Measurements from ENCODE around the gene RAB21. TPM values are rescaled to one million over a fixed set of nuclear protein-coding genes. Genes with fewer than 3 reads are reported as not detected.

The RAB21 gene
- total RNA-seq, 4 donors from 2014 or later, result 12.6 to 25.7 (median 19.9) TPM

DNA sequence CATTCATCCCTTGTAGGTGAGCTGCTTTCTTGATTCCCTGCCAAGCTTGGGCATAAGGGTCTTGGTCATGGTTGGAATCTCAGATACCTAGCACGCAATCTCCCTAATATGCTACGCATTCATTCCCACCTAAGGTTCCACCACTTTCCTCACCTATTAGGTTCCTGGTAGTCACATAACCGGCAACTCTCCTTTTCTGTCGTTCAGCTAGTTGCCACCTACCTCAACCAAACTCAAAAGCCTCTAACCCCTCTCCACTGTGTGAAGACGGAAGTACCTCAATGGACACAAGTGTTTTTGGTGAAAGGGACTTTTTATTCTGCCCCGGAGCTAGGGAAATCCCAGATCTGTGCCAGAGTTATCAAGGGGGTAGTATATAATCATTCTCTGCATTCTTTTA lies 83.6 kb downstream of the RAB21 start:
- WGBS, 2 donors, result 87% methylated on average over 6 of the region's 6 CpGs
- peak overlapping the region in 1 of 4 donors; percentile 99 for H3K27ac ChIP-seq

DNA sequence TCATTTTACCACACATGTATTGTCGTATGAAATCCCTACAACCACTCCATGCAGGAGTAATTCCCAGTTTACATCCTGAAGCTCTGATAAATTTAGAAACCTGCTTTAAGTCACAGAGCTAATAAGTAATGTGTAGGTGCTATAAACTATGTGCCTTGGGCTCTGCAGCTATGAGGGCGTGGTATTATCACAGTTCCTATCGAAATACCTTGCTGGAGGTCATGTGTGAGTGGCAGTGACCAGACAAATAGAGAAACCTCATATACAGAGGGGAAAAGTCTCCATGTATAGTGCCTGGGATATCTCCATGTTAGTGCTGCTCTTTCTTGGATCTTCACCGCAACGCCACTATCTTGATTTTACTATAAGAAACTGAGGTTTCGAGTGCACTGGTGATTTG lies 84.0 kb downstream of the RAB21 start:
- peak overlapping the region; percentile 93 to 99 (median 98) for H3K27ac ChIP-seq
- no peaks in the 10 kb centered on the region for H3K27me3 ChIP-seq
- H3K4me3 ChIP-seq, result peak overlapping the region in 3 of 4 donors; percentile 78 to 89 (median 86)
- TF ChIP-seq POLR2A (IDR thresholded peaks at IDR 0.05) (no peak), EP300 (IDR thresholded peaks at IDR 0.05) (no peak)
- TF ChIP-seq, protein P1, sequence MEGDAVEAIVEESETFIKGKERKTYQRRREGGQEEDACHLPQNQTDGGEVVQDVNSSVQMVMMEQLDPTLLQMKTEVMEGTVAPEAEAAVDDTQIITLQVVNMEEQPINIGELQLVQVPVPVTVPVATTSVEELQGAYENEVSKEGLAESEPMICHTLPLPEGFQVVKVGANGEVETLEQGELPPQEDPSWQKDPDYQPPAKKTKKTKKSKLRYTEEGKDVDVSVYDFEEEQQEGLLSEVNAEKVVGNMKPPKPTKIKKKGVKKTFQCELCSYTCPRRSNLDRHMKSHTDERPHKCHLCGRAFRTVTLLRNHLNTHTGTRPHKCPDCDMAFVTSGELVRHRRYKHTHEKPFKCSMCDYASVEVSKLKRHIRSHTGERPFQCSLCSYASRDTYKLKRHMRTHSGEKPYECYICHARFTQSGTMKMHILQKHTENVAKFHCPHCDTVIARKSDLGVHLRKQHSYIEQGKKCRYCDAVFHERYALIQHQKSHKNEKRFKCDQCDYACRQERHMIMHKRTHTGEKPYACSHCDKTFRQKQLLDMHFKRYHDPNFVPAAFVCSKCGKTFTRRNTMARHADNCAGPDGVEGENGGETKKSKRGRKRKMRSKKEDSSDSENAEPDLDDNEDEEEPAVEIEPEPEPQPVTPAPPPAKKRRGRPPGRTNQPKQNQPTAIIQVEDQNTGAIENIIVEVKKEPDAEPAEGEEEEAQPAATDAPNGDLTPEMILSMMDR (IDR thresholded peaks at IDR 0.05), result no peak
- H3K36me3 ChIP-seq, result no peaks in the 10 kb centered on the region
- peaks cover 2 to 33% (median 24%) of the 10 kb centered on the region in 4 donors for H3K4me1 ChIP-seq
- no peak for DNase-seq (ENCODE audit: low spot score in 2 of 2)
- 97 to 98% methylated on average over 6 of the region's 6 CpGs for WGBS, 2 donors
- no peaks in the 10 kb centered on the region for H3K9me3 ChIP-seq

More for the DNA sequence above, 83.6 kb downstream of the RAB21 start:
- TF ChIP-seq EP300 (IDR thresholded peaks at IDR 0.05) (no peak), POLR2A (IDR thresholded peaks at IDR 0.05) (no peak)
- TF ChIP-seq, protein P1 (IDR thresholded peaks at IDR 0.05), result no peak
- no peak for DNase-seq (ENCODE audit: low spot score in 2 of 2)
- H3K9me3 ChIP-seq, result no peaks in the 10 kb centered on the region
- peaks cover 2 to 31% (median 23%) of the 10 kb centered on the region in 4 donors for H3K4me1 ChIP-seq
- H3K4me3 ChIP-seq, result no peak overlapping the region
- H3K36me3 ChIP-seq, result no peaks in the 10 kb centered on the region
- no peaks in the 10 kb centered on the region for H3K27me3 ChIP-seq

DNA sequence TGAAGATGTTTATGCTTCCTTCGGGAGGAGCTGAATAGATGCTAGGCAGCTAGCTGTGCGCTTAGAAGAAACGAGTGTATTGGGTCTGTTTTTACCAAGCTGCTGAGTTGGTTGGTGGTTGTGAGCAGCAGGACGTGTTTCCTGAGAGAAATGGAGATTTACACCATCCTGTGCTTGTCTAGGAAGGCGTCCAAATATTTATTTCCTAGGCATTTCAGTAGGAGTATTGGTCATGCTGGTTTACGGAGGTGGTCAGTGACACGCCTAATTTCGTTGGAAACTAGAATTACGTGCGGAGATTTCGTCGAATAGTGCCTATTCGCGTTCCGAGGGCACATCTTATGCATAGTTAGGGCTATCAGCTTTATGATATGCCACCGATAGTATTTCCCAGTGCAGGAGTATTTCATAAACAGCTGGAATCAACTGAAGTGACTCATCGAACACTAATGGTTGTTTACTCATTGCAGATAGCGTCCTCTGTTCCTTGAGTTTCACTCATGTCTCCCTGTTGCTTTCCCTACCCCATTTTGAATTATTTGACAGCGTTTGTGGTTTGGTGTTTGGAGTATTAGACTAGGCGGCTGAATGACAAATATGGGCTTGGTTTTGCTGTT lies 85.7 kb downstream of the RAB21 start:
- WGBS, 2 donors, result 1 to 2% methylated on average over 20 of the region's 20 CpGs
- H3K27me3 ChIP-seq, result no peaks in the 10 kb centered on the region
- no peaks in the 10 kb centered on the region for H3K36me3 ChIP-seq
- no peak for TF ChIP-seq EP300 (IDR thresholded peaks at IDR 0.05)
- TF ChIP-seq POLR2A (IDR thresholded peaks at IDR 0.05), result no peak
- TF ChIP-seq, protein P1 (IDR thresholded peaks at IDR 0.05), result no peak
- DNase-seq (ENCODE audit: low spot score in 2 of 2), result peak in 1 of 2 donors; percentile 11
- H3K27ac ChIP-seq, result peak overlapping the region; percentile 93 to 99 (median 98)
- H3K4me1 ChIP-seq, result peaks cover 2 to 50% (median 24%) of the 10 kb centered on the region in 4 donors
- H3K9me3 ChIP-seq, result no peaks in the 10 kb centered on the region
- peak overlapping the region; percentile 64 to 89 (median 82) for H3K4me3 ChIP-seq

DNA sequence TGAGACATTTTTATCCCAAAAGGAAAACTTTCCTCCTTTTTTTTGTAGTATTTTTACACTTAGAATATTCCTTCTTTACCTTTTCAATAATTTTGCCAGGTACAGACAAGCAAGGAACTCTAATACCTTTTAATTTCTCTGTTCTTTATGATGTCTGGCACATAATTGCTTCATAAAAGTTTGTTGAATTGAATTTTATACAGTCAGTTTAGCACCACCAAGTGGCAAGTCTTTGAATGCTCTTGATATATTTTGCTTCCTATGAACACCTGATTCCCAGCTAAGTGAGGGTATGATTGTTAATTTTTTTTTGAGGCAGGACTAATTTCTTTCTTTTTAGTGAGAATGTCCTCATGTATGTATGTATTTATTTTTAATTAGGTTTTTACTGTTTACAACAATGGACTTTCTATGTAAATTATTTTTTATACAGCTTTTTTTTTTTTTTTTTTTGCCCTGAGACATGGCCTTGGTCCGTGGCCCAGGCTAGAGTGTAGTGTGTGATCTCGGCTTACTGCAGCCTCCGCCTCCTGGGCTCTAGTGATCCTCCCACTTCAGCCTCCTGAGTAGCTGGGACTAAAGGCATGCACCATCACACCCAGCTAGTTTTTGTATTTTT lies 91.8 kb downstream of the RAB21 start:
- peaks cover 0 to 82% (median 16%) of the 10 kb centered on the region in 4 donors for H3K4me1 ChIP-seq
- no peak for TF ChIP-seq EP300 (IDR thresholded peaks at IDR 0.05)
- TF ChIP-seq, protein P1 (IDR thresholded peaks at IDR 0.05), result peak in 3 of 5 experiments; percentile 25 to 33 (median 27)
- WGBS, 2 donors, result 71 to 82% methylated on average over 3 of the region's 3 CpGs

DNA sequence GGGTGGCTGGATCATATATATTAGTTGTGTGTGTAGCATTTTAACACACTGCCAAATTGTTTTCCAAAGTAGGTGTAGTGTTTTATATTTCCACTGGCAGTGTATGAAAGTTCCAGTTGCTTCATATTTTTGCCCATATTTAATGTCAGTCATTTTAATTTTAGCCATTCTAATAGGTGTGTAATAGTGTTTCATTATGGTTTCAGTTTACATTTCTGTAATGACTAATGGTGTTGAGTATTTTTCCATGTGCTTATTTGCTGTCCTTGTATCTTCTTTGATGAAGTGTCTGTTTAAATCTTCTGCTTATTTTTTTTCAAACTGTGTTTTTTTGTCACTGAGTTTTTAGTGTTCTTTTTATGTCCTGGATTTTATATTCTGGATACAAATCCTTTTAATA lies 93.5 kb downstream of the RAB21 start:
- no peak for DNase-seq (ENCODE audit: low spot score in 2 of 2)
- Histone ChIP-seq H3K4me3 (no peak overlapping the region), H3K27me3 (no peaks in the 10 kb centered on the region), H3K27ac (no peak overlapping the region), H3K9me3 (peaks cover 0 to 6% (median 0%) of the 10 kb centered on the region in 4 donors), H3K4me1 (peaks cover 0 to 69% (median 4%) of the 10 kb centered on the region in 4 donors), H3K36me3 (peaks cover 0 to 17% (median 0%) of the 10 kb centered on the region in 3 donors)
- TF ChIP-seq POLR2A (IDR thresholded peaks at IDR 0.05) (no peak), EP300 (IDR thresholded peaks at IDR 0.05) (no peak)
- TF ChIP-seq, protein P1 (IDR thresholded peaks at IDR 0.05), result no peak

More for the DNA sequence above, 91.8 kb downstream of the RAB21 start:
- H3K9me3 ChIP-seq, result no peaks in the 10 kb centered on the region
- peaks cover 0 to 7% (median 0%) of the 10 kb centered on the region in 3 donors for H3K36me3 ChIP-seq
- H3K27ac ChIP-seq, result no peak overlapping the region
- no peak for DNase-seq (ENCODE audit: low spot score in 2 of 2)
- H3K27me3 ChIP-seq, result no peaks in the 10 kb centered on the region
- H3K4me3 ChIP-seq, result no peak overlapping the region
